Measurements from ENCODE around the gene RPS6KB1.
"Not testable (repeated sequence)": the region's sequence is repeated elsewhere in the genome, so short reads cannot be mapped to it uniquely, and the experiment has no call there.

The RPS6KB1 gene

DNA sequence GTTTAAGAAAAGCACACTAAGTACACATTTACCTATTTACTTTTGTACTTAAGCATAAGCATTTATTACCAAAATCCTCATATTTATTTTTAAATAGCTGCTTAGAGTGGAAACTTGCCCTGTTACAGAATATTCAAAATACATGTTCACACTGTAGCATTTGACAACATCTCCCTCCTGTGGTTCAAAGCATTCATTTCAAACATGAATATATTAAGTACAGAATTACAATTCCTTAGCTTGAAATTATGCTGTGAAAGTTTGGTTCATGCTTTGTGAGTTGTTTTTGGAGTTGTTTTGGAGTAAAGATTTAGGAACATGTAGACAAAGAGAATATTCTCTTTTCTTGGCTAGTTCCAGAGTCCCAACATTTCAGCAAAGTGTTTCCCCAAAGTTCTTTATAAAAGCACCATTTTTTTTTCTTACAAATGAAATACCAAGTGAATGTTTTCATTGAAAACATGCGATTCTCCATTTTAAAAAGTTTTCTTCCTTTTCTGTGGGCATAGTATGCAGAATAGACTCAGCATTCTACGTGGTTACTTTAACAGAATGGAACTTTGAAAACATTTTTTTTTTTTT lies 33.4 kb upstream of the RPS6KB1 start:
- H3K4me3 ChIP-seq (ENCODE audit: low read depth, low read length), result no peak overlapping the region
- peak; percentile 83 for DNase-seq (ENCODE audit: low read depth)
- peak; percentile 65 for TF ChIP-seq CTCF (conservative IDR thresholded peaks at IDR 0.05; ENCODE audit: low read depth, low read length)

DNA sequence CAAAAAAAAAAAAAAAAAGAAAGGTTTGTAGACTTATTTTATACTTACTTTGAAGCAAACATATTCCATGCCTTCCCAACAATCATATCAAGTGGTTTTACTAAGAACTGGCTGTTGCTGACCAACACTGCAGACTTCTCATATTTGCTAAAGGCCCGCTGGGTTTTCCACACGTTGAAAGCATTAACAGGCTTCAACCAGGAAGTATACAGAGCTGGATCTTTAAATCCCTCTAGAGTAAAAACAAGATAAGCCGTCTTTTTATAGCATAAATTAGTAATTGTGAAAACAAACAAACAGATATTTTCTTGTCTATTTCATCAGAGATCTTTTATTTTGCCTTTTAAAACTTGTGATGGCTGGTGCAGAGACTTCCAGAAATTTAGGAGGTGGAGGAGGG lies 29.3 kb upstream of the RPS6KB1 start:
- TF ChIP-seq CTCF (conservative IDR thresholded peaks at IDR 0.05; ENCODE audit: low read depth, low read length), result no peak
- DNase-seq (ENCODE audit: low read depth), result no peak
- no peak overlapping the region for H3K4me3 ChIP-seq (ENCODE audit: low read depth, low read length)

- no peak for DNase-seq (ENCODE audit: low read depth)
- no peak overlapping the region for H3K4me3 ChIP-seq (ENCODE audit: low read depth, low read length)
- no peak for TF ChIP-seq CTCF (conservative IDR thresholded peaks at IDR 0.05; ENCODE audit: low read depth, low read length)
Observed at GRCh38 chr17:59869941-59870218, 23.0 kb upstream of the RPS6KB1 start.

DNA sequence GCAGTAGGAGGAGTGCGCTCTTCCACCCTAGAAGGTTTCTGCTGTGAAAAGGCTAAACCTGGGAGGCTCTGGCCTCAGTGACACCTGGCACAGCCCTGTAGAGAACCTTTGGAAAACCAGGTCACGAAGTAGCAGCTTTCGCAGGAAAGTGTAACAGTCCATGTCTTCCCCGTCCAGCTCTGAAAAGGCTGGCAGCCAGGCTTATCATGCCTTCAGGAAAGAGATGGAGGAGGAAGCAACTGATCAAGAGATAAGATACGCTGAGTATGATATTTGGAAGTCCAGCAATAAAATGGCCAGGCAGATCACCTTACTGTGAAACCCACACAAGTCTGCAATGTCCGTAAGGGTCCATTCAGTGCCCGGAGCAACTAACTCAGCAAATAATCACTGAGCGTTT lies 22.4 kb upstream of the RPS6KB1 start:
- no peak for TF ChIP-seq CTCF (conservative IDR thresholded peaks at IDR 0.05; ENCODE audit: low read depth, low read length)
- no peak for DNase-seq (ENCODE audit: low read depth)
- H3K4me3 ChIP-seq (ENCODE audit: low read depth, low read length), result no peak overlapping the region

- no peak overlapping the region for H3K4me3 ChIP-seq (ENCODE audit: low read depth, low read length)
- DNase-seq (ENCODE audit: low read depth), result no peak
- TF ChIP-seq CTCF (conservative IDR thresholded peaks at IDR 0.05; ENCODE audit: low read depth, low read length), result no peak
Observed at GRCh38 chr17:59872351-59872750, 20.6 kb upstream of the RPS6KB1 start.

DNA sequence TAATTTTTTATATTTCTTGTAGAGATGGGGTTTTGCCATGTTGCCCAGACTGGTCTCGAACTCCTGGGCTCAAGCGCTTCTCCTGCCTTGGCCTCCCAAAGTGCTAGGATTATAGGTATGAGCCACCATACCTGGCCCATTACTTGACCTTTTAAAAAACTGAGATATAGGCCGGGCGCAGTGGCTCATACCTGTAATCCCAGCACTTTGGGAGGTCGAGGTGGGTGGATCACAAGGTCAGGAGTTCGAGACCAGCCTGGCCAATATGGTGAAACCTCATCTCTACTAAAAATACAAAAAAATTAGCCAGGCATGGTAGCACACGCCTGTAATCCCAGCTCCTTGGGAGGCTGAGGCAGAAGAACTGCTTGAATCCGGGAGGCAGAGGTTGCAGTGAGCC lies 19.5 kb upstream of the RPS6KB1 start:
- H3K4me3 ChIP-seq (ENCODE audit: low read depth, low read length); DNase-seq (ENCODE audit: low read depth): not testable (repeated sequence)

DNA sequence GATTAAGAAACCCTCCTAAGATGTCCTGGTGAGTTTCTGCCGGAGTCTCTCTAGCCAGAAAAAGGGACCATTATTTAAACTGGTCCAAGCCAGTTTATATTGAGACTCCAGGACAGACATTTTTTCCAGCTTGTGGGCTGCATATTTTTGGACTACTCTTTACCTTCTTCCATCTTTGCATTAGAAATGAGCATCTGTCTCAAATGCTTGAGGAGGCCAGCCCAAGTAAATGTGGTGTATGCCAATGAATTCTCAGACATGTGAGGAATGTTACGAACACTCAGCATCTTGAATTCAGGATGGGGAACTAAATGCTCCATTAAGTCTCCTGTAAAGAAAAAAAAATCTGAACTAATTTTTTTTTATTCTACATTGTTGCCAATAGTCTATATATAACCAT lies 18.5 kb upstream of the RPS6KB1 start:
- no peak for TF ChIP-seq CTCF (conservative IDR thresholded peaks at IDR 0.05; ENCODE audit: low read depth, low read length)
- H3K4me3 ChIP-seq (ENCODE audit: low read depth, low read length), result no peak overlapping the region
- no peak for DNase-seq (ENCODE audit: low read depth)

DNA sequence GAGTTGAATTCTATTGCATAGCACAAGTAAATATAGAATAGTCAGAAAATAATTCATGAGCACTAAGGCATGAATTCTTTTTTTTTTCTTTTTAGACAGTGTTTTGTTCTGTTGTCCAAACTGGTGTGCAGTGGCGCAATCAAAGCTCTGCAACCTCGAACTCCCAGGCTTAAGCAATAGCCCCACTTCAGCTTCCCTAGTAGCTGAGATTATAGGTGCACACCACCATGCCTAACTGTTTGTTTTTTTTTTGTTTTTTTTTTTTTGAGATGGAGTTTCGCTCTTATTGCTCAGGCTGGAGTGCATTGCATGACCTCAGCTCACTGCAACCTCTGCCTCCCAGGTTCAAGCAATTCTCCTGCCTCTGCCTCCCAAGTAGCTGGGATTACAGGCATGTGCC lies 16.8 kb upstream of the RPS6KB1 start:
- no peak for TF ChIP-seq CTCF (conservative IDR thresholded peaks at IDR 0.05; ENCODE audit: low read depth, low read length)
- DNase-seq (ENCODE audit: low read depth), result peak; percentile 58
- H3K4me3 ChIP-seq (ENCODE audit: low read depth, low read length), result no peak overlapping the region
